CD4-positive, alpha-beta memory T cell (primary cell): Measurements from ENCODE around the gene PRDM1. TPM values are rescaled to one million over a fixed set of nuclear protein-coding genes. Genes with fewer than 3 reads are reported as not detected.
A peak's percentile ranks its signal among the peaks of the same experiment; 100 is the strongest.

Source experiments
- CTCF ChIA-PET: fragments of 350-600 bp; sonication (Branson Sonifier 250); formaldehyde crosslinking; loops from one replicate; lab custom pipeline; 2021; ENCODE audit warnings: inconsistent platforms; ENCODE audit not compliant: partially characterized antibody; lab: Charles Lee
- POLR2A ChIA-PET: fragments of 350-600 bp; sonication (Branson Sonifier 250); formaldehyde crosslinking; loops from one replicate; lab custom pipeline; 2021; ENCODE audit not compliant: partially characterized antibody; lab: Charles Lee
- DNase-seq, 5 donors: peaks; one replicate each; pipeline versions ENCODE4 v3.0.0 to v3.0.0-alpha.2; 2020 to 2022; ENCODE audit warnings: mixed read lengths in 1 of 5
- H3K27ac ChIP-seq: one replicate; pipeline ENCODE4 v1.7.0; 2013; ENCODE audit warnings: low read depth, low read length
- H3K27me3 ChIP-seq: 2 replicates; pipeline ENCODE4 v1.7.0; 2013; ENCODE audit warnings: mild to moderate bottlenecking, low read length, moderate library complexity; ENCODE audit not compliant: insufficient read depth
- H3K36me3 ChIP-seq: 2 replicates; pipeline ENCODE4 v1.7.0; 2013; ENCODE audit warnings: mild to moderate bottlenecking, low read length, moderate library complexity; ENCODE audit not compliant: insufficient read depth
- H3K4me1 ChIP-seq: 2 replicates; pipeline ENCODE4 v1.7.0; 2013; ENCODE audit warnings: mild to moderate bottlenecking, low read length, moderate library complexity; ENCODE audit not compliant: insufficient read depth
- H3K4me3 ChIP-seq, 2 donors: one replicate each; pipeline ENCODE4 v1.7.0; 2013; ENCODE audit warnings: low read length in 2 of 2, mild to moderate bottlenecking in 1 of 2
- H3K9me3 ChIP-seq, 2 donors: one replicate each; pipeline ENCODE4 v1.7.0; 2013; ENCODE audit warnings: low read length in 2 of 2, control low read depth in 1 of 2; ENCODE audit not compliant: control insufficient read depth in 1 of 2
- H3K27ac Mint-ChIP-seq, 7 donors: one replicate each; pipeline ENCODE4 v1.8.0; 2020 to 2021; ENCODE audit warnings: mixed read lengths in 7 of 7, mild to moderate bottlenecking in 6 of 7, inconsistent platforms in 3 of 7, moderate library complexity in 3 of 7
- H3K27me3 Mint-ChIP-seq, 2 donors: one replicate each; pipeline ENCODE4 v1.8.0; 2020 to 2021; ENCODE audit warnings: mixed read lengths in 2 of 2
- H3K36me3 Mint-ChIP-seq, 2 donors: one replicate each; pipeline ENCODE4 v1.8.0; 2020 to 2021; ENCODE audit warnings: mixed read lengths in 2 of 2, inconsistent platforms in 1 of 2, mild to moderate bottlenecking in 1 of 2
- H3K4me1 Mint-ChIP-seq, 4 donors: one replicate each; pipeline ENCODE4 v1.8.0; 2020 to 2021; ENCODE audit warnings: mixed read lengths in 4 of 4, mild to moderate bottlenecking in 1 of 4
- H3K4me3 Mint-ChIP-seq, 8 donors: one replicate each; pipeline ENCODE4 v1.8.0; 2020 to 2021; ENCODE audit warnings: mixed read lengths in 8 of 8, mild to moderate bottlenecking in 7 of 8, moderate library complexity in 6 of 8, inconsistent platforms in 3 of 8
- H3K9me3 Mint-ChIP-seq, 8 donors: one replicate each; pipeline ENCODE4 v1.8.0; 2020 to 2021; ENCODE audit warnings: mixed read lengths in 8 of 8, mild to moderate bottlenecking in 5 of 8, inconsistent platforms in 3 of 8, moderate library complexity in 1 of 8
- intact Hi-C: fragments of 100-400 bp; cut with micrococcal nuclease; formaldehyde crosslinking; loops from one replicate; pipeline ENCODE4 v1.15.1; 2023
- polyA plus RNA-seq, 2 donors: library from polyadenylated mRNA; unstranded; fragments of 300-500 nt; fragmentation: Illumina TruSeq; gene quantifications; one replicate each; pipeline ENCODE4 v1.2.3, GENCODE V29; 2021
- total RNA-seq, 2 experiments: library from RNA; stranded (reverse); gene quantifications; one replicate each; pipeline ENCODE4 v1.2.3, GENCODE V29; 2021

PRDM1 gene
- total and polyA plus RNA-seq, 4 experiments from 2014 or later: 33.4 to 97.0 (median 39.7) TPM

DNA sequence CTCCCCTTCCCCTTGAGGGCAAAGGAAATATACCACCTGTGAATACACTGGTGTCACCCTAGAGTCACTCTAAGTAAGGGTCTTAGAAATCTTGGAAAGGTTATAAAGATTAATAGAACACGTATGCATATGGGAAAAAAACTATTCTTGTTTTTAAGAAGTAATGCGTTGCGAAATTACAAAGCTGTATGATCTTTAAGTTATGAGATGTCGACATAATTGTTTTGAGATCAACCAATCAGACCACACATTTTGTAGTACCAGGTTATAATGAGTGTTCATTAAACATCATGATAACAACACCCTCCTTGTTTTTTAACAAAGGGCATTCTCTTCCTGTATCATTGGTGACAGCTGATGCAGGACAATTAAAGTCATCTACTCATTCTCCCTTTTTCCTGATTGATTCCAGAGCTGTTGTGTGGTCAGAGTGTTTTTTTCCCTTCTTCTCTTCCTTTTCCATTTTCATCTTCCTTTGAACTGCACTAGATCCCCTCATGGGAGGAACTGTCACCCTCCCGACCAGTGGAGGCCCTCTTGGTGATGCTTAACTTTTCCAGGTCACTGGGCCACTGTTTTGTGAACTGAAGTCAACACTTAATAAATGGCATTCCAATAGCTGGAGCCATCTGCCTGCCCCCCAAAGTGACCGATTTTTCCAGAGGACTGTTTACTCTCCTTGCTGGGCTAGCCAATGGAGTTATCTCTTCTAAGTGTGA, 37.0 kb downstream of the PRDM1 start:
- Mint-ChIP-seq H3K27ac (peak overlapping the region in 1 of 7 donors; percentile 44), H3K9me3 (no peaks in the 10 kb centered on the region), H3K27me3 (no peaks in the 10 kb centered on the region), H3K4me3 (no peak overlapping the region), H3K36me3 (no peaks in the 10 kb centered on the region), H3K4me1 (peaks cover 20 to 39% (median 30%) of the 10 kb centered on the region in 4 donors)
- Histone ChIP-seq H3K27ac (no peak overlapping the region), H3K4me1 (peaks cover 27% of the 10 kb centered on the region), H3K27me3 (no peaks in the 10 kb centered on the region), H3K36me3 (no peaks in the 10 kb centered on the region), H3K9me3 (no peaks in the 10 kb centered on the region), H3K4me3 (no peak overlapping the region)
- CTCF ChIA-PET: interaction anchor here (1.6 kb wide), 1 partner anchor 21 kb away, joined by 5 read pairs; no protein-coding TSS in a partner anchor
- DNase-seq: no peak
- POLR2A ChIA-PET: interaction anchor here (0.8 to 1.1 kb wide), 3 partner anchors 11 to 26 kb away, joined by 3 read pairs; no protein-coding TSS in a partner anchor
- intact Hi-C loops: no loop called here

DNA sequence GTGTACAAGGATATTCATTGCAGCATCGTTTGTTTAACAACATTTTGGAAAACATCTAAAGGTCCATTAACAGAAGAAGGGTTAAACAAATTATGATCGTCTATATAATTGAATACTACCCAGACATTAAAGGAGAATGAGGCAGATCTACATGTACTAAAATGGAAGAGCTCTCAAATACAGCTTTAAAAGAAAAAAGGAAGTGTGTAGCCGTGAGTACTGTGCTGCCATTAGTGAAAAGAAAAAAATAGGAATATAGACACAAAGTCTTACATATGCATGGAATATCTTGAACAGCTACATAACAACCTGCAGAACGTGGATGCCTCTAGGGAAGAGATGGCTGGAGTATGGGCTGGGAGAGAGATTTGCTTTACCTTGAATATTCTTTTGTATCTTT, 37.9 kb downstream of the PRDM1 start:
- Histone ChIP-seq H3K36me3 (no peaks in the 10 kb centered on the region), H3K4me3 (no peak overlapping the region), H3K9me3 (no peaks in the 10 kb centered on the region), H3K27me3 (no peaks in the 10 kb centered on the region), H3K27ac (no peak overlapping the region), H3K4me1 (peaks cover 18% of the 10 kb centered on the region)
- peaks cover 16 to 30% (median 23%) of the 10 kb centered on the region in 4 donors for H3K4me1 Mint-ChIP-seq
- H3K9me3 Mint-ChIP-seq: no peaks in the 10 kb centered on the region
- no peak overlapping the region for H3K27ac Mint-ChIP-seq
- no peak overlapping the region for H3K4me3 Mint-ChIP-seq
- ChIA-PET POLR2A (interaction anchor here (0.7 to 1.1 kb wide), 2 partner anchors 19 to 40 kb away, joined by 3 read pairs; no protein-coding TSS in a partner anchor), CTCF (interaction anchor here (1.6 kb wide), 1 partner anchor 22 kb away, joined by 5 read pairs; no protein-coding TSS in a partner anchor)
- intact Hi-C loops: no loop called here
- H3K36me3 Mint-ChIP-seq: no peaks in the 10 kb centered on the region
- no peaks in the 10 kb centered on the region for H3K27me3 Mint-ChIP-seq
- no peak for DNase-seq

DNA sequence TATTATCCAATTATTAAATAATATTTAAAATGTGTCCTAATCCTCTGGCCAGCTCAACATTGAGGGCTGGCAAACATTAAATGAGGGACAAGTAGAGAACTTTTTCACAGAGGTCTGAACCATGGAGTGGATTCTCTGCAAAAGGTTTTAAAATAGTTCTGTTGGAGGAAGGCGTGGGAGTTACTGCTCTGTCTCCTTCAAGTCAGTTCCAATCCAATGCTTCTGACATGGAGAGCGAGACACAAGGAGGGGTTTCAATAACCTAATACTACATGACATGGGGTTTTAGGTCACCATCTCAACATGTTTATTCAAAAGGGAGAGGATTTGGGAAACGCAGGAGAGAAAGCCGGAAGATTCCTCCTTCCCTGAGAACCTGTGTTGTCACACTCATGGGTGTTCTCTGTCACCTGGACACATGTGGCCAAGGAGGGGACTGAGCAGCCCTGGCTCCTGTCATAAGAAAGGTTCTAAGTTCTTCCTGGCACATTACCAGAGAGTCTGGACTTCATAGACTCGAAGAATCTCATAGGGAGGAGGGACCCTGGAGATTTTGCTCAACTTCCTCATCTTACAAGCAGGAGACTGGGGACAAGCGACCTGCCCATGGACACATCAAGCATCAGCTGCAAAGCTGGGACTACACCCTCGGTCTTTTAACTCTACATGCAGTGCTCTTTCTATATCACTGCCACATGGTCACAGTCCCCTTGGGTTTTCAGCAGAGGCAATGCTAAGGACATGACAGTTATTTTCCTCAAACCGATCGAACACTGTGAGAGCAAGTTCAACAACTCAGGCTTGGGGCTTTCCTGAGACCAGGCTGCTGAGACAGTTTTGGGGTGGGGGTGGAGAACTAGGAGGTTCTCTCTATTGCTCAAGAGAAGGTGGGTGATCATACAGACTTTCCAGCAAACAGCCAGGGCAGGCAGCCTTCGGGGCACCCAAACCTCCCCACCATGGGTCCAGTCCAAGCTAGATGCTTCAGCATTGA, 38.6 kb downstream of the PRDM1 start:
- Histone ChIP-seq H3K9me3 (no peaks in the 10 kb centered on the region), H3K36me3 (no peaks in the 10 kb centered on the region), H3K4me1 (peaks cover 14% of the 10 kb centered on the region), H3K27me3 (no peaks in the 10 kb centered on the region), H3K27ac (no peak overlapping the region), H3K4me3 (no peak overlapping the region)
- CTCF ChIA-PET: interaction anchor here (1.6 kb wide), 2 partner anchors 13 to 22 kb away, joined by 4 to 5 read pairs; no protein-coding TSS in a partner anchor
- Mint-ChIP-seq H3K4me3 (peak overlapping the region in 3 of 8 donors; percentile 20 to 46 (median 21)), H3K9me3 (no peaks in the 10 kb centered on the region), H3K27ac (peak overlapping the region in 3 of 7 donors; percentile 47 to 53 (median 51)), H3K36me3 (no peaks in the 10 kb centered on the region), H3K27me3 (no peaks in the 10 kb centered on the region), H3K4me1 (peaks cover 15 to 26% (median 18%) of the 10 kb centered on the region in 4 donors)
- POLR2A ChIA-PET: interaction anchor here (0.7 to 1.6 kb wide), 4 partner anchors 10 to 43 kb away, joined by 3 to 5 read pairs (median 4); no protein-coding TSS in a partner anchor
- intact Hi-C loops: no loop called here
- DNase-seq: no peak

DNA sequence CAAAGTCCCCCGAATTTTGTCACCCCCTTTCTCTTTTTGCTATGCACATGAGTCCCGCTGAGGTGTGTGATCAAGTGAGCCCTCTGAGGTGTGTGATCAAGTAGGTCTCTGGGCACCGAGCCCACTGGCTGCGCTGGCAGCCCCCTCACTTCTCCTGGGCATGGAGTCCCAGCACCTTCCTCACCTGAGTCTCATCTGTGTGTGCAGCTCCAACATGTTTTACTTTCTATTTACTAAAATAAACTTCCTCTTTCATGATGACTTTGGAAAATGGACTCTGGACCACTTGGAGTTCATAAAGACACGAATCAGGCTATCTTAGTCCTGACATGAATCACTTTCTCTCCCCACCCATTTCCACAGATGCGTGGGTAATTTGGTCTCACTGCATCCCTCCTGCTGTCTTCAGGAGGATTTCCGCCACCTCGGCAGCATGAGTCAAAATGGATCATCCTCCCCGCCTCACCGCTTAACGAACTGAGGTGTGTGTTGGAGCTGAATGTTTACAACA, 39.8 kb downstream of the PRDM1 start:
- POLR2A ChIA-PET: interaction anchor here (0.6 to 2.0 kb wide), 11 partner anchors 9 to 57 kb away, joined by 3 to 11 read pairs (median 4); no protein-coding TSS in a partner anchor

DNA sequence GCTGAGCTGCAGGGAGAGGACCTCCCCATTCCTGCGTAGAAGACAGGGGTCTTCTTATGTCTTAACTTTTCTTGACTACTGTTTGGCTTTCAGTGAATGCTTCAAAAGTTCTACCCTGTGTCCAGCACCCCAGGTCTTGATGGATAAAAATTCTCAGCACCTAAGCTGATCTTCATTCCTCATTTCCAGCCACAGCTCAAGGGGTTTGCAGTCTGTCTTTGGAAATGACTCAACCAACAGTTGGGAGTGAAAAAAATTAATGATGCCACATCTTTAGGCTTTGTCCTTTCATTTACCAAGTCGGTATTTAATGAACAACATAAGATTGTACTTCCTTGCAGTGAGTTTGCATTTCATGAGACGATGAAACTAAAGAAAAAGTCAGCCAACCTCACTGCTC, 40.3 kb downstream of the PRDM1 start:
- Mint-ChIP-seq H3K27ac (peak overlapping the region in 6 of 7 donors; percentile 69 to 95 (median 88)), H3K9me3 (no peaks in the 10 kb centered on the region), H3K4me1 (peaks cover 14 to 34% (median 19%) of the 10 kb centered on the region in 4 donors), H3K4me3 (peak overlapping the region; percentile 70 to 93 (median 88)), H3K27me3 (no peaks in the 10 kb centered on the region), H3K36me3 (no peaks in the 10 kb centered on the region)
- POLR2A ChIA-PET: interaction anchor here (0.6 to 2.0 kb wide), 11 partner anchors 9 to 134 kb away, joined by 3 to 11 read pairs (median 4); no protein-coding TSS in a partner anchor
- intact Hi-C loops: no loop called here
- H3K27me3 ChIP-seq: no peaks in the 10 kb centered on the region
- CTCF ChIA-PET: interaction anchor here (0.9 to 1.9 kb wide), 4 partner anchors 8 to 133 kb away, joined by 3 to 9 read pairs (median 3); no protein-coding TSS in a partner anchor
- peak overlapping the region; percentile 5 to 36 for H3K4me3 ChIP-seq
- H3K4me1 ChIP-seq: peaks cover 14% of the 10 kb centered on the region
- no peak overlapping the region for H3K27ac ChIP-seq
- no peak for DNase-seq
- no peaks in the 10 kb centered on the region for H3K9me3 ChIP-seq
- H3K36me3 ChIP-seq: no peaks in the 10 kb centered on the region

More for the DNA sequence above, 39.8 kb downstream of the PRDM1 start:
- no peaks in the 10 kb centered on the region for H3K9me3 Mint-ChIP-seq
- no peaks in the 10 kb centered on the region for H3K27me3 Mint-ChIP-seq
- H3K27ac ChIP-seq: no peak overlapping the region
- intact Hi-C loops: no loop called here
- no peaks in the 10 kb centered on the region for H3K36me3 Mint-ChIP-seq
- peak overlapping the region; percentile 5 to 36 for H3K4me3 ChIP-seq
- peaks cover 14 to 34% (median 19%) of the 10 kb centered on the region in 4 donors for H3K4me1 Mint-ChIP-seq
- H3K4me3 Mint-ChIP-seq: peak overlapping the region; percentile 70 to 93 (median 88)
- peaks cover 14% of the 10 kb centered on the region for H3K4me1 ChIP-seq
- peak in 4 of 5 donors; percentile 33 to 53 (median 38) for DNase-seq
- H3K27me3 ChIP-seq: no peaks in the 10 kb centered on the region
- H3K36me3 ChIP-seq: no peaks in the 10 kb centered on the region
- no peaks in the 10 kb centered on the region for H3K9me3 ChIP-seq
- CTCF ChIA-PET: interaction anchor here (0.9 to 1.9 kb wide), 5 partner anchors 8 to 132 kb away, joined by 3 to 9 read pairs (median 3); no protein-coding TSS in a partner anchor
- H3K27ac Mint-ChIP-seq: peak overlapping the region; percentile 69 to 95 (median 88)

DNA sequence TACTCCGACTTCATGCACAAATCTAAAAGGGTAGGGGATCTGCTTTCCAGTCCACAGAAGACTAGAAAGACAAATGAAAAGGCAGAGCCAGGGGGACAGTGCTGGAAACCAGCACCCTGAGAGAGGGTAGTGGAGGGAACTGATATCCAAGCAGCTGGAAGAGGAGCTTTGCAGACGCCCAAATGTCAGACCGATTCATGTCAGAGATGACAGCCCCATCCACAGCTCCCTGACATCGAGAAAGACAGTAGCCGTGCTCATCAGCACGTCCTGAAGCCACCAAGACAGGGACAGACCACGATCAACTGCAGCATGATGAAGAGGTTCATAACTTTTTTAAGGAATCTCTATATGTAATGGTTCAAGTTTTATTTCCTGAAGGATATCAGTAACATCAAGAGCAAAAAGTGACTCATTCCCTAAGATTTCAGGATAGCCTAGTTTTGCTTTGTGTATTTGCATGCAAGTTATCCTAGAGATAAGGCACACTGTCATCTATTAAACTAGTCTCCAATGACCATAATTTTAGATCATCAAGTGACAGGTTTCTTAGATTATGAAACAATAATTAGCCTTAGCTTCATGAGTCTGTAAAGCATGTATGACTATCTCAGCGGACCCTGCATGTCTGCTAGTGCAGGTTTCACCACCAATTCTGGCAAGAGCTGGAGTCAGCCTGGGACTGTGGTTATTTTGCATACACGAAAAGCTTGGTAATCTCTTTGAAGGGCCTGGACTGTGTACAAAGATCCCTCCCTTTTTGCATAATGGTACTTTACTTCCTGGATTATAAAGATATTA, 43.0 kb downstream of the PRDM1 start:
- no peak overlapping the region for H3K27ac Mint-ChIP-seq
- Histone ChIP-seq H3K9me3 (no peaks in the 10 kb centered on the region), H3K4me3 (no peak overlapping the region), H3K4me1 (peaks cover 14% of the 10 kb centered on the region), H3K27ac (no peak overlapping the region), H3K36me3 (no peaks in the 10 kb centered on the region), H3K27me3 (no peaks in the 10 kb centered on the region)
- no peaks in the 10 kb centered on the region for H3K27me3 Mint-ChIP-seq
- ChIA-PET POLR2A (interaction anchor here (1.4 kb wide), 1 partner anchor 12 kb away, joined by 3 read pairs; no protein-coding TSS in a partner anchor), CTCF (interaction anchor here (1.0 to 1.2 kb wide), 2 partner anchors 34 to 94 kb away, joined by 3 read pairs; no protein-coding TSS in a partner anchor)
- H3K4me1 Mint-ChIP-seq: peaks cover 14 to 27% (median 21%) of the 10 kb centered on the region in 4 donors
- H3K4me3 Mint-ChIP-seq: peak overlapping the region in 1 of 8 donors; percentile 40
- intact Hi-C loops: no loop called here
- no peak for DNase-seq
- no peaks in the 10 kb centered on the region for H3K36me3 Mint-ChIP-seq
- peaks cover 0 to 2% (median 0%) of the 10 kb centered on the region in 8 donors for H3K9me3 Mint-ChIP-seq
